GF-D8 (cell line): ENCODE results near the gene WFIKKN1.

ENCODE experiments used
- DNase-seq: peaks from one replicate; lab custom pipeline; 2025; lab: John Stamatoyannopoulos, UW

The WFIKKN1 gene

DNA sequence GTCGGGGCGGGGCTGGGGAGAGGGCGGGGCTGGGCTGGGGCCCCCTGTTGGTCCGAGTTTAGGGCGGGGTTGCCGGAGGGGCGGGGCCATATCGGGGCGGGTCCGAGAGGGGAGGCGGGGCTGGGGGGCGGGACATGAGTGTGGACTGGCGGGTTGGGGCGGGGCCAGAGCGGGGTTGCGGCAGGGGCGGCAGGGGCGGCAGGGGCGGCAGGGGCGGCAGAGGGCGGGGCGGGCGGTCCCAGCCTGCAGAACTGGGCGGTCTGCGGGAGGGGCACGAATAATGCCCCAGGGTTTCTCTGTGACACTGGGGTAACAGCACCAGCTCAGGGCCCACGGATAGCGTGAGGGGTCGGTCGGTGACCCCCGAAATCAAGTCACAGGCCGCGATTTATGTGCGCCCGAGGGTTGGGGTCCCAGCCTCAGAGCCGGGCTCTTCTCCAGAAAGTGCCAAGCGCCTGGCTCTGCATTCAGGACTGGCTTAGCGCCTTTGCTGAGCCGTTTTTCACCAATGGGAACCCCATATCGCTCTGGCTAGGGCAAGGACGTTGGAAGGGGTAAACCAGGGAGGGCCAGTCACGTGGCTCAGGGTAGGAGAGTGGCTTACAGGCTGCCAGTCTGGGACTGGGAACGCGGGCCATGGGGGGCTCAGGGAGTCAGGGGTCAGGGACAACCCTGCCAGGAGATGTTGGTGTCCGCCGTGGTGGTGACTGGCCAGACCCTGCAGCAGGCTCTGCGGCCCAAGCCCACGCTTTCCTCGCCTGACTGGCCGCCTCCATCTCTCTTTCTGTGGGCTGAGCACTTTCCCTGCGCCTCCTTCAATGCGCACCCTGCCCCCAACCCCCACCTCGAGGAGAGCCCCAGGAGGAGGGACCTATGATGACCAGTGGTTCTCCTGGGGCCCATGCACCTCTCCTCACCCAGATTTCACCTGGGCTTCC lies 6.6 kb downstream of the WFIKKN1 start:
- no peak for DNase-seq

DNA sequence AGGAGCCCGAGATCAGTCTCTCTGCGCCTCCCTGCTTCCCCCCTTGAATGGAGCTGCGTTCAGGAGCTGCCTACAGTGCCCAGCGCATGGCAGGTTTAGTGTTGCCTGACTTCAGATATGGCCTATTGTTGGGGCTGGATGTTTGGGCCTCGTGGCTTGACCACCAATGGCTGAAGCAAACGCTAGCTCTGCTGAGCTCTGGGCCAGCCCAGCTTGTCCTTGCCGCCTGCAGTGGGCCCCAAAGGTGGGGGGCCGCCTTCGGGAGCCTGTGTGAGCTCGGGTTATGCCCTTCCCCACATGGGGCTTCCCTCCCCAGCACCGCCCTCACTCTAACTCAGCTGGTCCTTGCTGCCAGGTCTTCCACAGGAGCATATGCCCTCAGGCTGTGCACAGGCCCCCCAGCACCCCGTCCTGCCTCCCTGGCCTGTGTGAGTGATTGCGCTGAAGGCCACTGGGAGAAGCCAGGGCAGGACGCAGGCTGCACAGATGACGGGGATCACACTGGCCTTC lies 7.3 kb downstream of the WFIKKN1 start:
- no peak for DNase-seq

DNA sequence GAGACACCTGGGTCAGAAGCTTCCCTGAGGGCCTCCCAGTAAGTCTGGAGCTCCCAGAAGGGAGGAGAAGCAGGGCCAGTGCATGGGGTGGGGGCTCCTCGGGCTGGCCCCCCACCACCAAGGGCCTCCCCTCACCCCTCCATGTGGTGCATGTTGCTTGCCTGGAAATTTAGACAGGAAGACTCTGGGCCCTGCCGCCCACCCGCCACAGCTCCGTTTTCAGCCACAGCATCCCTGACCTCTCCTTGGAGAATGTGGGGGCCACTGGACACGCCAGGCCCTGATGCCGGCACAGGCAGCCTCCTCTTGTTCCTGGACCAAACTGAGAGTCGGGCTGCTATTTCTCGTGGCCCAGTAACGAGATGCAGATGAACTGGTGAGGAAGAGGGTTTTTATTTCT lies 8.1 kb downstream of the WFIKKN1 start:
- DNase-seq: no peak

DNA sequence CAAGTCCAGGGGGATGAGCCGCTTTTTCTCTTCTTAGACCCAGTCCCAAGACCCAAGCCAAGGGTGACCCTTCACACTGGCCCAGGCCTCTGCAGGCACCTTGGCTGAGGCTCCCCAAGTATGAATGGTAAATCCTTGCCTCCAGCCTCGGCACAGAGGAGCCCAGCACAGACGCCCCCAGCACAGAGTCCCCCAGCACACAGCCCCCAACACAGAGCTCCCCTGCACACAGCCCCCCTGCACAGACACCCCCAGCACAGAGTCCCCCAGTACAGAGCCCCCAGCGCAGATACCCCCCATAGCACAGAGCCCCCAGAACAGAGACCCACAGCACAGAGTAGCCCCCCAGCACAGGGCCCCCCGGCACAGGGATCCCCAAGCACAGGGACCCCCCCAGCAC lies 9.8 kb downstream of the WFIKKN1 start:
- DNase-seq: no peak

DNA sequence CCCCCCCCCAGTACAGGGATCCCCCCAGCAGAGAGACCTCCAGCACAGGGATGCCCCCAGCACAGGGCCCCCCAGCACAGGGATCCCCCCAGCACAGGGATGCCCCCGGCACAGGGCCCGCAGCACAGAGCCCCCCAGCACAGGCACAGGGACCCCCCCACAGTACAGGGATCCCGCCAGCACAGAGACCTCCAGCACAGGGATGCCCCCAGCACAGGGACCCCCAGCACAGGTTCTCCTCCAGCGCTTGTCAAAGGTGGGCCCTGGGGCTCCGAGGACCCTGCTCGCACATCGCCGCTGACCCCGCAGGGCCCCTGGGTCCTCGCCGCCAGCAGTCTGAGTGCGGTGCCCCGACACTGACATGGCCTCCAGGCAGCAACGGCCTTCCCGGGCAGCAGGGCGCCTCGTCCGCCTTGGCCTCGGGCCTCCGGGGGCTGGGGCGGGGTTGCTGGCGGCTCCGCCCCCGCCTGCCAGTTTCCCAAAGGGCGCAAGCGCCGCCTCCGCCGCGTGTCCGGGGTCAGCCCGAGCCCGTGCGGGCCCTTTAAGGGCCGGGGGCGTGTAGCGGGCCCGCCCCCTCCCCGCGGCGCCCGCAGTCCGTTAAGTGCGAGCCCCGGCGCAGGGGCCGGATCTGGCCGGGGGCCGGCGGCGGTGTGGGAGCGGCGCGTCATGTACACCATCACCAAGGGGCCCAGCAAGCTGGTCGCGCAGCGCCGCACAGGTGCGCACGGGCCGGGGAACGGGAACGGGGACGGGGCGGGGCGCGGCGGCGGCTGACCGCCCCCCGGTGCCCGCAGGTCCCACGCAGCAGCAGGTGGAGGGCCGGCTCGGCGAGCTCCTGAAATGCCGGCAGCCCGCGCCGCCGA lies 10.8 kb downstream of the WFIKKN1 start, which contains the start of gene MCRIP2:
MCRIP2 (plus strand) TSS at position 503 of the 863 bp plus-strand sequence; CDS start at position 667, 164 bp downstream.
- peak; percentile 70 for DNase-seq

DNA sequence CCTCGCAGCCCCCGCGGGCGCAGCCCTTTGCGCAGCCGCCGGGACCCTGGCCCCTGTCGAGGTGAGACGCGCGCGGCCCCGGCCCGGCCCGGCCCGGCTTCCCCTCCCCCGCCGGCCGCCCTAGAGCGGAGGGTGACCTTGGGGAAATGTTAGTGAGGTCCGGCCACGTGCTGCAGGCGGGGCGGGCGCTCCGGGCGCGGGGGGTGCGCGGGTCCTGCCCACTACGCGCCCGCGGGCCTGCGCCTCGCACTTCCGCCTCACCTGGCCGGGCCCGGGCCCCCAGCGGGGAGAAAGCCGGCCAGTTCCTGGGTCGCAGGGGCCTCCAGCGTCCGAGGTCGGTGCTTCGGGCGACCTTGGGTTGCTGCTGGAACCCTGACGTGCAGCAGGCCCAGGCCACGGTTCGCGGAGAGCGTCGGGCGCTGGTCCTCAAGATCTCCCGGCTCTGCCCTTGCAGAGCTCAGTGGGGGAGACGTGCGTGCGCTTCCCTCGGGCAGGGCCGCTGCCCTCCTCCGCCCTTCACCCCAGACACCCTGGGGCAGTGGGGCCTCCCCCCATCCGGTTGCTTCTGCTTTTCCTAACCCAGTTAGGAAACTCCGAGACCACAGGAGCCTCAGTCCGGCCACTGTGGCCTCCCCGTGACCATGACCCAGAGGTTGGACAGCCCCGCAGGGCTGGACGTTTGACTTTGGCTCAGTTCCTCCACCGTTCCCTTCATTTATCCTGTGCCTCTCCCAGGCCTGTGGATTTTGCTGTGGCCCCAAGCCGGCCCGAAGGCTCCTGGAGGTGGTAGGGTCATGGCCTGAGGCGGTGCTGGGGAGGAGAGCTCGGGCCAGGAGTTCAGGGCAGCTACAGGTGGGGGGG lies 11.6 kb downstream of the WFIKKN1 start:
- DNase-seq: peak; percentile 15

DNA sequence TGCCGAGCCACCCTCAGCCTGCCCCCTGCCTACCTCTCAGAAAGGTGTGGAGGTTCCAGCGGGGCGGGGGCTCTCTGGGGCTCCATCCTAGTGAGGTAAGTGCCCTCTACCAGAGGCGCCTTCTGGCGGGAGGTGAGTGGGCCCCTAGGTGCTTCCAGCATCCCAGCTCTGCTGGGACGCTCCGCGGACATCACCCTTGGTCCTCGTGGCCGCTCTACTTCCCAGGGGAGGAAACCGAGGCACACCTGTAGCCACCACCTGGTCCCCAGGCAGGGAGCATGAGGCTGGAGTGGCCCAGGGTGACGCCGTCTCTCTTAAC lies 12.2 kb downstream of the WFIKKN1 start:
- DNase-seq: no peak

DNA sequence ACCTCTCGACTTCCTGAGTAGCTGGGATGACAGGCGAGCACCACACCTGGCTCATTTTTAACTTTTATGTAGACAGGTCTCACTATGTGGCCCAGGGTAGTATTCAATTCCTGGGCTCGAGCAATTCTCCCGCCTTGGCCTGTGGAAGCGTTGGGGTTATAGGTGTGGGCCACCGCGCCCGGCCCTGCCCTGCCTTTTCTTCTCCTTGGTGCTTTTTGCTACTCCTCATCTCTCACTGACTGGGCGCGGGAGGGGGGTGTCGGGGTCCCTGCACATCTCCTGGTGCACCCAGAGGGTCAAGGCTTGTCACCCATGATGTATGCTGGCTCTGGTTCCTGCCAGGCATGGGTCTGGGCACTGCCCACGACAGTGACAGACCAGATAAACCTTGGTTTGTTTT lies 13.8 kb downstream of the WFIKKN1 start:
- no peak for DNase-seq

DNA sequence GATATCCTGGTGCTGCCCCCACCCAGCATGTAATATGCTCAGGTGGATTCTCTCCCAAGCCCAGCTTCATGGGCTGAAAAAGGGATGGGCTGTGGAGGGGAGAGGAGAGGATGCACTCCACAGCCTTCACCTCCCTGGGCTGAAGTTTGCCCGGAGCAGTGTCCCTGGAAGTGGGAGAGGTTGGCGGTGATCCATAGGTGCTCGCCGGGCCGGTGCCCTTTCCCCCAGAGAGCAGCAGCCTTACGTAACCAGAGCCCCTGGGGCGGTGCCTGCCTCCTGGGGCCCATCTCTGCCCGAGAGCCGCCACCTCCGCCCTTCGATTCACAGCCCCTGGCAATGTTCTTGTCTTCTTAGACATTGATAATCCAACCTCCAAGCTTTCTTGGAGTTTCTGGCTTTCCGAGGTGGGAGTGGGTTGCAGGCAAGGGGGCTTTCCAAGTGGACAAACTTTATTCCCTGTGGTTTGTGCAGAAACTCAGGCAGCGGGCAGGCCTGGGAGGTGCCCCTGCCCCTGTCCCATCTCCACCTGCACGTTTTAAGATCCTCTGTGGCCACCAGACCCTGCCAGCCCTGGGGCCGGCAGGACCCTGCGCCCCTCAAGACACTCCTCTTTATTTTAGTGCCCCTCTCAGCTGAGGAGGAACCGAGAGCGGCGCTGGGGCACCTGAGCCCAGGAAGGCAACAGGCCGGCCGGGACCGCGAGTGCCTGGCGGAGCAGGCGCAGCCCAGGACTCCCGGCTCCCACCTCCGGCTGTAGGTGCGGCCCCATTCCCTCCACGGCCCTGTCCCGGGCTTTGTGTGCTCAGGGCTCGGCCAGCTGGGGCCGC lies 15.3 kb downstream of the WFIKKN1 start:
- DNase-seq: no peak

DNA sequence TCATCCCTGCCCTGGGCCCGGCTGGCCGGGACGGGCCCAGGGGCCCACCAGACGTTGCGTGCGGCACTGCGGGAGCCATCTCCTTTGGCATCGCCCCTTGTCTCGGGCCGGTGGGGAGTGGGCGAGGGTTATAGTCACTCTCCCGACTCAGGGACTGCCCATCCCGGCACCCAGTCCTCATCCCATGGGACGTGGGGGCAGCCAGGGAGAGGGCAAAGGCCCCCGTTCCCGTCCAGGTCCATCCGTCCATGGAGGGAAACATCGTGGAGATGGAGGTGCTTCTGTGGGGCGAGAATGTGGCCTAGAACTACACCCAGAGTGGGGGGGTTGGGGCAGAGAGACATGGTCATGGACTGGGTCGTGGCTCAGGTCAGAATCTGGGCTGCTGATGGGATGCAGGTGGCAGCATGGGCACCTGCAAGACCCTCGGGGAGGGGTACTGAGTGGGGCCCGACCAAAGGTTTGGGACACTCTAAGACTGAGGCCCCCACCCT lies 15.9 kb downstream of the WFIKKN1 start:
- DNase-seq: no peak

DNA sequence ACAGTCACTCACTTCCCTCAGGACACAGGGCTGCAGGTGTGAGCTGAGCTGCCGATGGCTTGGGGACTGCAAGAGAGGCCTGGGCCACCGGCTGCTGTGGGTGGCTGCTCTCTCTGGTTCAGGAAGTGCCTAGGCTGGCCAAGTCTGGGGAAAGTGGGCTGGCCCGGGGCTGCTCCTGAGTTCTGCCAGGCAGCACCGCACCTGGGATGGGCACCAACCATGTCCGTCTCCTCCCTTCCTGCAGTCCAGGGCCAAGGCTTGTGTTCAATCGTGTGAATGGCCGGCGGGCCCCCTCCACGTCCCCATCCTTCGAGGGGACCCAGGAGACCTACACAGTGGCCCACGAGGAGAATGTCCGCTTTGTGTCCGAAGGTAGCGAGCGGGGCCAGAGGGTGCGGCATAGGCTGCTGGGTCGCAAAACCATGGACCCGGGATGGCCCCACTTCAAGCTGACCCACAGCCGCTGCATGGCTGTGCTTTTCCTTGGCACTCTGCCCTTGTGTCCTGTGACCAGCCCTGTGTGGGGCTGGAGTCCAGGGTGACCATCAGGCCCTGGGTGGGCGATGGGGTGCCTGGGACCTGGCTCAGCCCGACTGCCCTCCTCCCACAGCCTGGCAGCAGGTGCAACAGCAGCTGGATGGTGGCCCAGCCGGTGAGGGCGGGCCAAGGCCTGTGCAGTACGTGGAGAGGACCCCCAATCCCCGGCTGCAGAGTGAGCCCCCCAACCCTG lies 16.6 kb downstream of the WFIKKN1 start:
- no peak for DNase-seq

DNA sequence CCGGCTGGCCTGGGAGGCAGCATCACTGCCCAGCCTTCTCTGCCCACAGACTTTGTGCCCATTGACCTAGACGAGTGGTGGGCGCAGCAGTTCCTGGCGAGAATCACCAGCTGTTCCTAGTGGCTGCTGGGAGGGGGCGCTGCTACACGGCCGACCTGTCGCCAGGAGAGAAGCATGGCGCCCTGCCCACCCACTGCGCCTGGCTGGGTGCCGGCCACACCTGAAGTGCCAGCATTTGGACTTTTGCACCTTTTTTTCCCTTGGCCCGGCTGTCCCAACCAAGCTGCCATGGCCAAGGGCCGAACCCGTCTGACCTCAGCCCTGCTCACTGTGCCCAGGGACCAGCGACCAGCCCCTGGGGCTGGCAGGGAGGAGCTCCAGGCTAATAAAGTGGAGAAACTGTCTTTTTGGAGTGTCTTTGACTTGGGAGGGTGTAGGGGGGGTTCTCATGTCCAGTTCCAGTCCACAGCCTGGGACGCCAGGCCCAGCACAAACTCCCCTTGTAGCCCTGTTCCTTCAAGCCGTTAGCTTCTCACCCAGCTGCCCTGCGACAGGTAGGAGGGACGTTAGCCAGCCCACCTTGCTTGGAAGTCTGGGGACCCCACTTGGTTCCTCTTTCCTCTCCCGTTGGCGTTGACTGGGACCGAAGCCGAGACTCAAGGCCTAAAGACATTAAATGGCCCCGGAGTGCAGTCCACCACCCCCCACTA lies 17.4 kb downstream of the WFIKKN1 start:
- DNase-seq: peak; percentile 17

DNA sequence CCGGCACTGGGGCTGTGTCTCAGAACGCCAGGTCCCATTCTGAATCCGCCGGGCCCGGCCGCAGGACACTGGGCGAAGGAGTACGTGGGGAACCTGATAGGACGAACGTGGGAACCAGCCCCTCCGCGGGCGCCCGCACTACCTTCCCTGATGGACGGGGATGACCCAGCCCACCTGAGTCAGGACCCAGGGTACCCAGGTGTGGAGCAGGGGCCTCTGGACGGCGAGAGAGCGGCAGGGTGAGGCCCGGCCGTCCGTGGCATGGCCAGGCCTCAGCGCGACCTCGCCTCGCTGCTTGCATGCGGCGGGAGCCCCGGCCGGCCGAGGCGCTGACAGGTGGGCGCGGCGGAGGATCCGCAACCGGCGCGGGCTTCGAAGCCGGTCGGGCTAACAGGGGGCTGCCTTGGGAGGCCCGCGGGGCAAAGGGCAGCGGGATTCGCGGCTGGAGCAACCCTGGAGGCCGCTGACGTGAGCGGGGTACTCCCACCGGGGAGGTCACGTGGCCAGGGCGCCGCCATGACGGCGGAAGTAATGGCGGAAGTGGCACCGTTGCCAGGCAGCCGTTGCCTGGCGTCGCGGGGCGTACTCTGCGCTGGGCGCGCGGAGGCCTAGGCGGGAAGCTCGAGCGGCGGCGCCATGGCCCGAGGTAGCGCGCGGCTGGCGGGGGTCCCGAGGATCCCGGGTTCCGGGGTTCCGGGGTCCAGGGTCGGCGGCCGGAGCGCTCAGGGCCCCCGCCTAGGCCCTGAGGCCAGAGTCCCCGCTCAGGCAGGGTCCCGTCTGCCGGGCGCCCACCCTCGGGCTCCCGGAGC lies 18.2 kb downstream of the WFIKKN1 start, which contains the start of gene WDR90:
WDR90 (plus strand) TSS at position 585 of the 809 bp plus-strand sequence; CDS start at position 637, 52 bp downstream.
- peak; percentile 75 for DNase-seq

DNA sequence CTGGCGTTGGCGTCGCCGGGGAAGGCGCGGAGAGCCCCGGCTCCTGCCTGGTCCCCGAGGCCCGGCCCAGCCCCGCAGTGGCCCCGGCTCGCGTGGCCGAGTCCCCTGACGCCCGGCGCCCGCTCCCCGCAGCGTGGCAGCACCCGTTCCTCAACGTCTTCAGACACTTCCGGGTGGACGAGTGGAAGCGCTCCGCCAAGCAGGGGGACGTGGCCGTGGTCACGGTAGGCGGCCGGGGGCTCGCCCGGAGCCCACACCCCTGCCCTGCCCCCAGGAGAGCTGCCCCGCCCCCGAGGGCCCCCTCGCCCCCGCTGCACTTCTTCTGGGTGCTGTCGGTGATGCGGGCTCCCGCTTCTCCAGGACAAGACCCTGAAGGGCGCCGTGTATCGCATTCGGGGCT lies 18.8 kb downstream of the WFIKKN1 start:
- DNase-seq: no peak

DNA sequence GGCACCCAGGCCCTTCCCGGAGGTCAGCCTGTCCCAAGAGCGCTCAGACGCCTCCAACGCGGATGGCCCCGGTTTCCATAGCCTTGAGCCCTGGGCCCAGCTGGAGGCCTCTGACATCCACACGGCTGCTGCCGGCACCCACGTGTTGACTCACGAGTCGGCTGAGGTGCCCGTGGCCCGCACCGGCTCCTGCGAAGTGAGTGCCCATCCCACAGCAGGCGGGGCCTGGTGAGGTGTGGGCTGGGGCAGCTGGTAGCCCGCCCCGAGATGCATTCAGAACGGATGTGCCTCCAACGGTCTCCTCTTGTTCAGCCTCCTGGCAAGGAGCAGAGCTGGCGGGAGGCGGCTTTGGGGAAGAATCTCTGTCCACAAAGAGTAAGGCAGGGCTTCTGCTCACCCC lies 21.1 kb downstream of the WFIKKN1 start:
- no peak for DNase-seq

DNA sequence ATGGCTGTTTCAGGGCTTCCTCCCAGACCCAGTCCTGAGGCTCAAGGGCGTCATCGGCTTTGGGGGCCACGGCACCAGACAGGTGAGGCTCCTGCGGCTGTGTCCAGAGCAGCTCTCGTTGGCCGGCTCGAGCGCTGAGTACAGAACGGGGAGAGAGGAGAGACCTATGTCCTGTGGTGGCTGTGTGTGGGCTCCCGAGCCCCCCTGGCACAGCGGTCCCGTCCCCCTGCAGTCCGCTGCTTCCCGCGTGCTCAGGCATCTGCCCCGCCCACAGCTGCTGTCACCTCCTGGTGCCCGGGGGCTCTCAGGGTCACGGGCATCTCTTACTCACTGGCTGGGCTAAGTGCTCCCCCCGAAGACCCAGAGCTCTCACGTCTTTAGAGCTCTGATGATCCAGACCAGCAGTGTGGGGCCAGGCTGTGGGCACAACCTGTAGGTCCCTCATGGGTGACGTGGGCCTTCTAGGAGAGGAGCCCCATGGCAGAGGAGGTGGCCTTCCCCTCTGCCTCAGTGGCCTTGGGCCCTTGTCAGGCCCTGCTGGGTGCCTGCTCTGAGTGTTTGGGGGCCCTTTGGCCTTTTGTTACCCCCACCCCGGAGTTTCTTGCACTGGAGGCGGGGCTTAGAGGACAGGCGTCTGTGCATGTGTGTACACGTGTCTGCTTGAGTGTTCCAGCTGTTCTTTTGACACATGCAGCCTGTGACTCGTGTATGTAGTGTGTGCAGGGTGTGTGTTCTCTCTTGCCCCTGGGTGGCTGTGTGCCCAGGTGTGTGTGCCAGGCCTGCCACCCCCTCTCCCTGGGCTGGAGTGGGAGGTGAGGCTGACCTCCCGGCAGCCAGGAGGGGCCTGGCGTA lies 21.9 kb downstream of the WFIKKN1 start:
- DNase-seq: no peak

DNA sequence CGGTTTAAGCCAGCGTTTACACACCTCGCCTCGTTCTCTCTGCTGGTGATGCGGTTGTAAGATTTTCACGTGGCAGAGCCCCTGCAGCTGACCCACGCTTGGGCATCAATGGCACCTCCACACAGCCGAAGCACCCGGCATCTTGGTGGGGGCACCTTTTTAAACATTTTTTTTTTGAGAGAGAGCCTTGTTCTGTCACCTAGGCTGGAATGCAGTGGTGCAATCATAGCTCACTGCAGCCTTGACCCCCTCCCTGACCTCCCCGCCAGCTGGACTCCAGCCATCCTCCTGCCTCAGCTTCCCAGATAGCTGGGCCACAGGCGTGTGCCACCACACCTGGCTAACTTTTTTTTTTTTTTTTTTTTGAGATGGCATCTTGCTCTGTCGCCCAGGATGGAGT lies 23.2 kb downstream of the WFIKKN1 start:
- DNase-seq: no peak
